Measurements from ENCODE around the gene AGXT. TPM values are rescaled to one million over a fixed set of nuclear protein-coding genes. Genes with fewer than 3 reads are reported as not detected.

Gene AGXT
- total and polyA plus RNA-seq, 2 of the 8 experiments (the other 6 are each of a cell fraction or from before 2014, with no cell fraction given), result 0.03 TPM; not detected in 1

- H3K27me3 ChIP-seq (replicated peaks in 1 of 4; ENCODE audit: control insufficient read depth in 3 of 4, extremely low read depth in 1 of 4, insufficient read depth in 3 of 4, low read length in 3 of 4), result no peaks in the 10 kb centered on the region
- H2AK5ac ChIP-seq (ENCODE audit: low read depth, low read length), result no peak overlapping the region
- no peaks in the 10 kb centered on the region for H3K79me1 ChIP-seq (ENCODE audit: low read depth, low read length)
- H3K4me2 ChIP-seq (ENCODE audit: insufficient read depth in 1 of 2, low read depth in 2 of 2, low read length in 2 of 2), result no peak overlapping the region
- H2BK20ac ChIP-seq (ENCODE audit: low read length), result no peak overlapping the region
- H3K36me3 ChIP-seq (ENCODE audit: control insufficient read depth in 2 of 4, insufficient read depth in 4 of 4, low read length in 3 of 4), result no peaks in the 10 kb centered on the region
- no peak overlapping the region for H3K56ac ChIP-seq (replicated peaks; ENCODE audit: insufficient read length, low read depth, low read length)
- H3K9ac ChIP-seq (replicated peaks in 1 of 4; ENCODE audit: extremely low read depth in 1 of 4, low read depth in 3 of 4, low read length in 3 of 4), result no peak overlapping the region
- no peak overlapping the region for H2BK12ac ChIP-seq (ENCODE audit: low read depth, low read length)
- H3K27ac ChIP-seq (ENCODE audit: low read depth, low read length), result no peak overlapping the region
- H3K4ac ChIP-seq (replicated peaks; ENCODE audit: insufficient read length, low read depth, low read length), result no peak overlapping the region
- no peak overlapping the region for H2AFZ ChIP-seq (ENCODE audit: low read length)
- H4K8ac ChIP-seq (ENCODE audit: extremely low read depth, insufficient read depth, low read length), result no peak overlapping the region; the same call in 1 of the 2 replicates
- ChIA-PET POLR2A (ENCODE audit: partially characterized antibody) (no interaction called here), CTCF (ENCODE audit: partially characterized antibody) (interaction anchor here (1.1 to 1.2 kb wide), 2 partner anchors 21 to 59 kb away, joined by 3 to 4 read pairs; no protein-coding TSS in a partner anchor)
- H4K20me1 ChIP-seq (replicated peaks in 1 of 2; ENCODE audit: control insufficient read depth in 1 of 2, insufficient read depth in 2 of 2, low read length in 2 of 2), result no peaks in the 10 kb centered on the region
- DNase-seq (ENCODE audit: low read depth in 1 of 2, low spot score in 2 of 2), result no peak
- no peaks in the 10 kb centered on the region for H3K23me2 ChIP-seq (ENCODE audit: low read depth, low read length)
- 81% methylated on average over 6 of the region's 8 CpGs; no CpG with 5 or more reads in 1 of the 2 experiments for WGBS, 2 experiments (ENCODE audit: extremely low coverage in 1 of 2, insufficient coverage in 1 of 2, insufficient read length in 1 of 2, insufficient replicate concordance in 2 of 2, low coverage in 1 of 2, low lambda C conversion rate in 2 of 2, missing lambda C conversion rate in 1 of 2)
- no peak overlapping the region for H2BK15ac ChIP-seq (ENCODE audit: low read length)
- H2BK120ac ChIP-seq (replicated peaks; ENCODE audit: low read depth, low read length), result no peak overlapping the region
- no peak overlapping the region for H4K91ac ChIP-seq (replicated peaks; ENCODE audit: insufficient read length, low read length)
- H3K23ac ChIP-seq (ENCODE audit: insufficient read length), result no peak overlapping the region
- no peak overlapping the region for H3K14ac ChIP-seq (ENCODE audit: insufficient read length)
- no peak overlapping the region for H4K5ac ChIP-seq (ENCODE audit: insufficient read length, low read depth, low read length)
- peaks cover 0 to 7% of the 10 kb centered on the region in 2 experiments; a peak in 1 of 4 replicates for H3K9me3 ChIP-seq (ENCODE audit: insufficient read depth in 2 of 2, low read depth in 1 of 2, low read length in 1 of 2)
- no peak for FAIRE-seq
- H3K18ac ChIP-seq (ENCODE audit: extremely low read depth, low read length), result no peak overlapping the region
- H3K4me3 ChIP-seq (ENCODE audit: extremely low read depth in 1 of 4, insufficient read depth in 2 of 4, low read depth in 3 of 4, low read length in 4 of 4), result no peak overlapping the region
- H2BK5ac ChIP-seq (ENCODE audit: low read depth, low read length), result no peak overlapping the region
- H3K79me2 ChIP-seq (ENCODE audit: control insufficient read depth in 1 of 2, insufficient read depth in 2 of 2, low read length in 2 of 2), result no peaks in the 10 kb centered on the region
- H3K4me1 ChIP-seq (replicated peaks in 1 of 4; ENCODE audit: control insufficient read depth in 3 of 4, insufficient read depth in 4 of 4, low read length in 3 of 4), result no peaks in the 10 kb centered on the region; a peak in 1 of 7 replicates
- no peak for TF ChIP-seq PHF8 (conservative IDR thresholded peaks at IDR 0.05; ENCODE audit: low read depth, low read length)
- TF ChIP-seq SP2 (IDR thresholded peaks at IDR 0.05; ENCODE audit: low read length), result no peak
- TF ChIP-seq KDM5A (IDR thresholded peaks at IDR 0.05; ENCODE audit: low read length), result no peak
- no peak for TF ChIP-seq SAP30 (IDR thresholded peaks at IDR 0.05; ENCODE audit: insufficient read depth, insufficient replicate concordance, low read length)
- no peak for TF ChIP-seq POU5F1 (IDR thresholded peaks at IDR 0.05; ENCODE audit: low read depth, low read length)
- no peak for TF ChIP-seq CEBPB (IDR thresholded peaks at IDR 0.05; ENCODE audit: low read depth, low read length)
- TF ChIP-seq SIX5 (IDR thresholded peaks at IDR 0.05; ENCODE audit: low read depth, low read length), result no peak
- TF ChIP-seq MAX (IDR thresholded peaks at IDR 0.05), result no peak
- TF ChIP-seq CTBP2 (IDR thresholded peaks at IDR 0.05; ENCODE audit: borderline replicate concordance, insufficient read depth, insufficient read length, low read length), result no peak
- no peak for TF ChIP-seq CHD1 (IDR thresholded peaks at IDR 0.05; ENCODE audit: low read depth, low read length)
- no peak for TF ChIP-seq USF2 (IDR thresholded peaks at IDR 0.05; ENCODE audit: low read length)
- TF ChIP-seq RNF2 (IDR thresholded peaks at IDR 0.05; ENCODE audit: borderline replicate concordance, low read depth, low read length, missing control alignments, poor library complexity, severe bottlenecking), result no peak
- TF ChIP-seq RBBP5 (IDR thresholded peaks at IDR 0.05; ENCODE audit: borderline replicate concordance, low read depth, low read length), result no peak
Observed at GRCh38 chr2:240855670-240856069, 13.0 kb upstream of the AGXT start.

Data from H1 (cell line).